Esophagus (tissue), 2 donors: Measurements from ENCODE around the gene CSNK1D. TPM values are rescaled to one million over a fixed set of nuclear protein-coding genes. Genes with fewer than 3 reads are reported as not detected.

Experiments used
- H3K27ac ChIP-seq, 2 donors: one replicate each; pipeline ENCODE4 v1.5.1; 2013; ENCODE audit warnings: low read depth in 2 of 2, mild to moderate bottlenecking in 2 of 2, inconsistent platforms in 1 of 2, low read length in 1 of 2, moderate library complexity in 1 of 2
- H3K27me3 ChIP-seq, 2 donors: one replicate each; pipeline ENCODE4 v1.6.1; 2013; ENCODE audit warnings: low read length in 2 of 2, control low read depth in 1 of 2, mild to moderate bottlenecking in 1 of 2; ENCODE audit not compliant: insufficient read depth in 2 of 2, control insufficient read depth in 1 of 2
- H3K36me3 ChIP-seq, 2 donors: one replicate each; pipeline ENCODE4 v1.6.1; 2013; ENCODE audit warnings: low read length in 1 of 2; ENCODE audit not compliant: control insufficient read depth in 2 of 2, insufficient read depth in 2 of 2
- H3K4me1 ChIP-seq, 2 donors: one replicate each; pipeline ENCODE4 v1.6.1; 2013; ENCODE audit warnings: low read length in 1 of 2; ENCODE audit not compliant: control insufficient read depth in 2 of 2, insufficient read depth in 2 of 2
- H3K4me3 ChIP-seq, 2 donors: one replicate each; pipeline ENCODE4 v1.5.1; 2013; ENCODE audit warnings: low read length in 2 of 2, mild to moderate bottlenecking in 2 of 2, low read depth in 1 of 2, moderate library complexity in 1 of 2
- H3K9me3 ChIP-seq, 2 donors: one replicate each; pipeline ENCODE4 v1.6.1; 2013; ENCODE audit warnings: mild to moderate bottlenecking in 2 of 2, low read depth in 1 of 2, low read length in 1 of 2, moderate library complexity in 1 of 2; ENCODE audit not compliant: control insufficient read depth in 2 of 2, insufficient read depth in 1 of 2
- WGBS, 2 donors: extraction: QIAGEN DNeasy Blood & Tissue Kit; methylation state at CpG; one replicate each; pipeline ENCODE4 v1.1.7; 2013; 5-methylcytosine and 5-hydroxymethylcytosine counted together
- polyA plus RNA-seq, 2 donors: library from polyadenylated mRNA; stranded (reverse); fragments of 200-250 nt; gene quantifications; one replicate each; pipeline ENCODE4 v1.2.3, GENCODE V29; 2013
- donor health status: healthy with polysubstance abuse.
- donor health status: Bipolar disorder and iron deficiency.

The CSNK1D gene
- polyA plus RNA-seq, 2 donors: 63.7 to 79.6 TPM

GRCh38 chr17:82274134-82275020, 877 bp upstream of the CSNK1D start:
- Histone ChIP-seq H3K4me3 (peak overlapping the region; percentile 77 to 89), H3K4me1 (peaks cover 0 to 25% of the 10 kb centered on the region in 2 donors)

GRCh38 chr17:82272495-82273326, 789 bp downstream of the CSNK1D start:
- Histone ChIP-seq H3K4me1 (peaks cover 2 to 35% of the 10 kb centered on the region in 2 donors), H3K9me3 (no peaks in the 10 kb centered on the region), H3K27me3 (no peaks in the 10 kb centered on the region), H3K27ac (peak overlapping the region; percentile 95 to 98), H3K36me3 (peaks cover 4 to 20% of the 10 kb centered on the region in 2 donors), H3K4me3 (peak overlapping the region; percentile 77 to 89)
- 1% methylated on average over 47 to 53 of the region's 57 CpGs for WGBS, 2 donors

More at GRCh38 chr17:82274134-82275020, 877 bp upstream of the CSNK1D start:
- Histone ChIP-seq H3K36me3 (peaks cover 4 to 19% of the 10 kb centered on the region in 2 donors), H3K9me3 (no peaks in the 10 kb centered on the region), H3K27ac (peak overlapping the region in 1 of 2 donors; percentile 65), H3K27me3 (no peaks in the 10 kb centered on the region)
- 63 to 66% methylated on average over 27 of the region's 27 CpGs for WGBS, 2 donors

- H3K4me3 ChIP-seq: peak overlapping the region in 1 of 2 donors; percentile 24
- no peaks in the 10 kb centered on the region for H3K27me3 ChIP-seq
- H3K9me3 ChIP-seq: no peaks in the 10 kb centered on the region
- peaks cover 4 to 20% of the 10 kb centered on the region in 2 donors for H3K36me3 ChIP-seq
- peaks cover 2 to 41% of the 10 kb centered on the region in 2 donors for H3K4me1 ChIP-seq
- WGBS, 2 donors: 74 to 82% methylated on average over 6 of the region's 6 CpGs
- peak overlapping the region in 1 of 2 donors; percentile 67 for H3K27ac ChIP-seq
Observed at GRCh38 chr17:82271401-82271800, 2.1 kb downstream of the CSNK1D start.

GRCh38 chr17:82270651-82271050, 2.8 kb downstream of the CSNK1D start:
- Histone ChIP-seq H3K36me3 (peaks cover 4 to 26% of the 10 kb centered on the region in 2 donors), H3K27me3 (no peaks in the 10 kb centered on the region), H3K4me1 (peaks cover 2 to 43% of the 10 kb centered on the region in 2 donors), H3K27ac (peak overlapping the region in 1 of 2 donors; percentile 29), H3K4me3 (no peak overlapping the region), H3K9me3 (no peaks in the 10 kb centered on the region)
- WGBS, 2 donors: 74 to 81% methylated on average over 12 of the region's 12 CpGs

GRCh38 chr17:82269882-82270500, 3.5 kb downstream of the CSNK1D start:
- Histone ChIP-seq H3K27me3 (no peaks in the 10 kb centered on the region), H3K4me3 (no peak overlapping the region), H3K4me1 (peaks cover 2 to 41% of the 10 kb centered on the region in 2 donors), H3K36me3 (peaks cover 4 to 29% of the 10 kb centered on the region in 2 donors), H3K9me3 (no peaks in the 10 kb centered on the region), H3K27ac (peak overlapping the region in 1 of 2 donors; percentile 59)
- WGBS, 2 donors: 55 to 71% methylated on average over 13 of the region's 13 CpGs

GRCh38 chr17:82269138-82269881, 4.2 kb downstream of the CSNK1D start:
- 59 to 69% methylated on average over 10 of the region's 10 CpGs for WGBS, 2 donors
- peaks cover 2 to 41% of the 10 kb centered on the region in 2 donors for H3K4me1 ChIP-seq
- H3K36me3 ChIP-seq: peaks cover 4 to 32% of the 10 kb centered on the region in 2 donors
- no peaks in the 10 kb centered on the region for H3K9me3 ChIP-seq
- no peaks in the 10 kb centered on the region for H3K27me3 ChIP-seq
- no peak overlapping the region for H3K4me3 ChIP-seq
- H3K27ac ChIP-seq: peak overlapping the region in 1 of 2 donors; percentile 59

- Histone ChIP-seq H3K4me3 (no peak overlapping the region), H3K4me1 (peaks cover 2 to 35% of the 10 kb centered on the region in 2 donors), H3K9me3 (no peaks in the 10 kb centered on the region)
Observed at GRCh38 chr17:82267575-82268379, 5.7 kb downstream of the CSNK1D start.

GRCh38 chr17:82266142-82266541, 7.4 kb downstream of the CSNK1D start:
- no peaks in the 10 kb centered on the region for H3K27me3 ChIP-seq
- peaks cover 2 to 28% of the 10 kb centered on the region in 2 donors for H3K4me1 ChIP-seq
- peak overlapping the region in 1 of 2 donors; percentile 6 for H3K27ac ChIP-seq
- 87 to 92% methylated on average over 10 of the region's 10 CpGs for WGBS, 2 donors
- H3K36me3 ChIP-seq: peaks cover 15 to 49% of the 10 kb centered on the region in 2 donors
- no peak overlapping the region for H3K4me3 ChIP-seq
- H3K9me3 ChIP-seq: no peaks in the 10 kb centered on the region

More at GRCh38 chr17:82267575-82268379, 5.7 kb downstream of the CSNK1D start:
- Histone ChIP-seq H3K27me3 (no peaks in the 10 kb centered on the region), H3K36me3 (peaks cover 8 to 45% of the 10 kb centered on the region in 2 donors), H3K27ac (peak overlapping the region; percentile 73 to 91)
- 21 to 24% methylated on average over 21 of the region's 21 CpGs for WGBS, 2 donors
